OCI-LY3 (cell line): ENCODE results near the gene CDHR2.

Experiments used
- EZH2phosphoT487 ChIP-seq: fragments of 200-600 bp; shearing (Covaris generic); IDR thresholded peaks from 2 replicates; pipeline ENCODE4 v1.6.1; 2018; ENCODE audit warnings: antibody characterized with exemption, mixed run types, low read depth
- TF ChIP-seq, protein P1 (sequence below): fragments of 200-600, 300-600 bp; sonication (generic); IDR thresholded peaks from 2 replicates; pipeline ENCODE4 v1.5.1; 2014; ENCODE audit warnings: antibody characterized with exemption, low read length, low read depth

- TF ChIP-seq, protein P1, sequence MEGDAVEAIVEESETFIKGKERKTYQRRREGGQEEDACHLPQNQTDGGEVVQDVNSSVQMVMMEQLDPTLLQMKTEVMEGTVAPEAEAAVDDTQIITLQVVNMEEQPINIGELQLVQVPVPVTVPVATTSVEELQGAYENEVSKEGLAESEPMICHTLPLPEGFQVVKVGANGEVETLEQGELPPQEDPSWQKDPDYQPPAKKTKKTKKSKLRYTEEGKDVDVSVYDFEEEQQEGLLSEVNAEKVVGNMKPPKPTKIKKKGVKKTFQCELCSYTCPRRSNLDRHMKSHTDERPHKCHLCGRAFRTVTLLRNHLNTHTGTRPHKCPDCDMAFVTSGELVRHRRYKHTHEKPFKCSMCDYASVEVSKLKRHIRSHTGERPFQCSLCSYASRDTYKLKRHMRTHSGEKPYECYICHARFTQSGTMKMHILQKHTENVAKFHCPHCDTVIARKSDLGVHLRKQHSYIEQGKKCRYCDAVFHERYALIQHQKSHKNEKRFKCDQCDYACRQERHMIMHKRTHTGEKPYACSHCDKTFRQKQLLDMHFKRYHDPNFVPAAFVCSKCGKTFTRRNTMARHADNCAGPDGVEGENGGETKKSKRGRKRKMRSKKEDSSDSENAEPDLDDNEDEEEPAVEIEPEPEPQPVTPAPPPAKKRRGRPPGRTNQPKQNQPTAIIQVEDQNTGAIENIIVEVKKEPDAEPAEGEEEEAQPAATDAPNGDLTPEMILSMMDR: no peak
- no peak for TF ChIP-seq EZH2phosphoT487
Measured at GRCh38 chr5:176548967-176549444, at the start of gene CDHR2.
